Superior temporal gyrus (tissue), 1 donor: Measurements from ENCODE around the gene MRPS27.
"Not testable (repeated sequence)": the region's sequence is repeated elsewhere in the genome, so short reads cannot be mapped to it uniquely, and the experiment has no call there.

ENCODE experiments used
- DNase-seq: peaks from one replicate; pipeline ENCODE4 v3.0.0-alpha.2; 2016; ENCODE audit errors: extremely low spot score

The MRPS27 gene

GRCh38 chr5:72325566-72326305 is 5.7 kb upstream of the MRPS27 start:
- DNase-seq = peak; percentile 62

GRCh38 chr5:72324189-72324825 is 4.3 kb upstream of the MRPS27 start:
- no peak for DNase-seq

GRCh38 chr5:72319435-72319975 is 535 bp downstream of the MRPS27 start:
- DNase-seq = not testable (repeated sequence)

- no peak for DNase-seq
These were observed 5.4 kb downstream of the MRPS27 start for GRCh38 chr5:72314571-72315172.

GRCh38 chr5:72313141-72313540 is 6.9 kb downstream of the MRPS27 start:
- no peak for DNase-seq

- no peak for DNase-seq
These were observed 11.2 kb downstream of the MRPS27 start for GRCh38 chr5:72308853-72309191.

- DNase-seq = peak; percentile 98
These were observed 11.8 kb downstream of the MRPS27 start for GRCh38 chr5:72307968-72308852.

- DNase-seq = peak; percentile 60
These were observed 12.5 kb downstream of the MRPS27 start for GRCh38 chr5:72307573-72307967.

- no peak for DNase-seq
These were observed 14.6 kb downstream of the MRPS27 start for GRCh38 chr5:72305194-72306142.

GRCh38 chr5:72302171-72302570 is 17.9 kb downstream of the MRPS27 start:
- DNase-seq = no peak

- no peak for DNase-seq
These were observed 18.5 kb downstream of the MRPS27 start for GRCh38 chr5:72301557-72301956.

- no peak for DNase-seq
These were observed 19.3 kb downstream of the MRPS27 start for GRCh38 chr5:72300590-72301339.

GRCh38 chr5:72298711-72299110 is 21.3 kb downstream of the MRPS27 start:
- no peak for DNase-seq

GRCh38 chr5:72298136-72298535 is 21.9 kb downstream of the MRPS27 start:
- DNase-seq = not testable (repeated sequence)

- no peak for DNase-seq
These were observed 23.8 kb downstream of the MRPS27 start for GRCh38 chr5:72296256-72296655.

- no peak for DNase-seq
These were observed 24.5 kb downstream of the MRPS27 start for GRCh38 chr5:72295539-72295938.

GRCh38 chr5:72294473-72294872 is 25.6 kb downstream of the MRPS27 start:
- no peak for DNase-seq

GRCh38 chr5:72293495-72294055 is 26.5 kb downstream of the MRPS27 start:
- no peak for DNase-seq

- DNase-seq = no peak
These were observed 27.6 kb downstream of the MRPS27 start for GRCh38 chr5:72292411-72292810.

- no peak for DNase-seq
These were observed 28.4 kb downstream of the MRPS27 start for GRCh38 chr5:72291601-72292000.
